Panc1 (cell line): ENCODE results near the gene AKR1B15.
"Not testable (repeated sequence)": the region's sequence is repeated elsewhere in the genome, so short reads cannot be mapped to it uniquely, and the experiment has no call there.

Experiments
- POLR2AphosphoS5 ChIP-seq: IDR thresholded peaks from 2 replicates; pipeline ENCODE4 v1.6.1; 2012; ENCODE audit warnings: mild to moderate bottlenecking, low read depth, low read length, moderate library complexity
- TF ChIP-seq, protein P1 (sequence below): fragments of 450-650 bp; IDR thresholded peaks from 2 replicates; pipeline ENCODE4 v1.5.1; 2017; ENCODE audit warnings: mild to moderate bottlenecking

DNA sequence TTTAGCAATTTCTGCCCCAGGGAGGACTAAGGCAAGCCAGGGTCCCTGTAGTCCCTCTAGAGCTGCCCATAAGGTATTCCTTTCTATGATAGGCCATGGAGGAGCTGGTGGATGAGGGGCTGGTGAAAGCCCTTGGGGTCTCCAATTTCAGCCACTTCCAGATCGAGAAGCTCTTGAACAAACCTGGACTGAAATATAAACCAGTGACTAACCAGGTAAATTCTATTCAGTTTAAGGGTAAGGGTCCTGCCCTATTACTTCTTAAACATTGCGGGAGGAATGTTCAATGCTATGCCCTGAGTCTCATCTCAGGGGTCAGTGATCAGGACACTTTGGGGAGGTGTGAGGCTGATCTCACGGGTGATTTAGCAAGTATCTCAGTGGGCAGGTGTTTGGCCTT lies 12.4 kb upstream of the AKR1B15 start:
- TF ChIP-seq, protein P1, sequence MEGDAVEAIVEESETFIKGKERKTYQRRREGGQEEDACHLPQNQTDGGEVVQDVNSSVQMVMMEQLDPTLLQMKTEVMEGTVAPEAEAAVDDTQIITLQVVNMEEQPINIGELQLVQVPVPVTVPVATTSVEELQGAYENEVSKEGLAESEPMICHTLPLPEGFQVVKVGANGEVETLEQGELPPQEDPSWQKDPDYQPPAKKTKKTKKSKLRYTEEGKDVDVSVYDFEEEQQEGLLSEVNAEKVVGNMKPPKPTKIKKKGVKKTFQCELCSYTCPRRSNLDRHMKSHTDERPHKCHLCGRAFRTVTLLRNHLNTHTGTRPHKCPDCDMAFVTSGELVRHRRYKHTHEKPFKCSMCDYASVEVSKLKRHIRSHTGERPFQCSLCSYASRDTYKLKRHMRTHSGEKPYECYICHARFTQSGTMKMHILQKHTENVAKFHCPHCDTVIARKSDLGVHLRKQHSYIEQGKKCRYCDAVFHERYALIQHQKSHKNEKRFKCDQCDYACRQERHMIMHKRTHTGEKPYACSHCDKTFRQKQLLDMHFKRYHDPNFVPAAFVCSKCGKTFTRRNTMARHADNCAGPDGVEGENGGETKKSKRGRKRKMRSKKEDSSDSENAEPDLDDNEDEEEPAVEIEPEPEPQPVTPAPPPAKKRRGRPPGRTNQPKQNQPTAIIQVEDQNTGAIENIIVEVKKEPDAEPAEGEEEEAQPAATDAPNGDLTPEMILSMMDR: not testable (repeated sequence)
- TF ChIP-seq POLR2AphosphoS5: not testable (repeated sequence)
